ENCODE measurements around the gene HOXD8. TPM values are rescaled to one million over a fixed set of nuclear protein-coding genes. Genes with fewer than 3 reads are reported as not detected.

Gene HOXD8
- total RNA-seq, 1 experiment from 2014 or later = not detected

GRCh38 chr2:176088937-176089842 is 40.3 kb upstream of the HOXD8 start:
- no peak for DNase-seq (ENCODE audit: unreplicated experiment)
- H3K27ac Mint-ChIP-seq (ENCODE audit: low read depth, unreplicated experiment) = no peak overlapping the region
- POLR2A ChIA-PET = interaction anchor here (0.6 to 3.1 kb wide), 3 partner anchors 399 to 756 kb away, joined by 3 to 12 read pairs (median 3); no protein-coding TSS in a partner anchor
- TF ChIP-seq CTCF (IDR thresholded peaks at IDR 0.05; ENCODE audit: unreplicated experiment) = no peak
- intact Hi-C loops (cut with micrococcal nuclease) = loop anchor here (1.0 to 10.0 kb wide), 4 partner anchors 124 to 779 kb away; no protein-coding TSS in a partner anchor
- peaks cover 11% of the 10 kb centered on the region for H3K4me1 Mint-ChIP-seq (ENCODE audit: insufficient read depth, unreplicated experiment)
- peaks cover 6% of the 10 kb centered on the region for H3K36me3 Mint-ChIP-seq (ENCODE audit: insufficient read depth, unreplicated experiment)
- no peaks in the 10 kb centered on the region for H3K9me3 Mint-ChIP-seq (ENCODE audit: unreplicated experiment)
- peaks cover 86% of the 10 kb centered on the region for H3K27me3 Mint-ChIP-seq (ENCODE audit: insufficient read depth, unreplicated experiment)
- H3K4me3 Mint-ChIP-seq (ENCODE audit: unreplicated experiment) = no peak overlapping the region
- CTCF ChIA-PET = interaction anchor here (0.5 to 3.9 kb wide), 34 partner anchors 9 to 1392 kb away, joined by 3 to 65 read pairs (median 4); partner anchors contain the start of gene LNPK
- no TSS peak for BruUV-seq (replicated peaks)

GRCh38 chr2:176089843-176090395 is 39.6 kb upstream of the HOXD8 start:
- Mint-ChIP-seq H3K36me3 (ENCODE audit: insufficient read depth, unreplicated experiment) (peaks cover 6% of the 10 kb centered on the region), H3K9me3 (ENCODE audit: unreplicated experiment) (no peaks in the 10 kb centered on the region), H3K27me3 (ENCODE audit: insufficient read depth, unreplicated experiment) (peaks cover 86% of the 10 kb centered on the region), H3K4me1 (ENCODE audit: insufficient read depth, unreplicated experiment) (peaks cover 11% of the 10 kb centered on the region), H3K4me3 (ENCODE audit: unreplicated experiment) (no peak overlapping the region), H3K27ac (ENCODE audit: low read depth, unreplicated experiment) (no peak overlapping the region)
- no peak for DNase-seq (ENCODE audit: unreplicated experiment)
- CTCF ChIA-PET = interaction anchor here (0.6 to 3.9 kb wide), 9 partner anchors 16 to 1392 kb away, joined by 3 to 65 read pairs (median 5); partner anchors contain the start of gene LNPK
- intact Hi-C loops (cut with micrococcal nuclease) = loop anchor here (10.0 kb wide), 1 partner anchor 125 kb away; no protein-coding TSS in a partner anchor
- no TSS peak for BruUV-seq (replicated peaks)
- POLR2A ChIA-PET = no interaction called here
- no peak for TF ChIP-seq CTCF (IDR thresholded peaks at IDR 0.05; ENCODE audit: unreplicated experiment)

- ChIA-PET CTCF (no interaction called here), POLR2A (no interaction called here)
- Mint-ChIP-seq H3K4me1 (ENCODE audit: insufficient read depth, unreplicated experiment) (peaks cover 11% of the 10 kb centered on the region), H3K9me3 (ENCODE audit: unreplicated experiment) (no peaks in the 10 kb centered on the region), H3K36me3 (ENCODE audit: insufficient read depth, unreplicated experiment) (peaks cover 6% of the 10 kb centered on the region), H3K27ac (ENCODE audit: low read depth, unreplicated experiment) (no peak overlapping the region), H3K27me3 (ENCODE audit: insufficient read depth, unreplicated experiment) (peaks cover 89% of the 10 kb centered on the region), H3K4me3 (ENCODE audit: unreplicated experiment) (no peak overlapping the region)
- BruUV-seq (replicated peaks) = no TSS peak
- no peak for TF ChIP-seq CTCF (IDR thresholded peaks at IDR 0.05; ENCODE audit: unreplicated experiment)
- DNase-seq (ENCODE audit: unreplicated experiment) = no peak
- intact Hi-C loops (cut with micrococcal nuclease) = no loop called here
These were observed 38.6 kb upstream of the HOXD8 start for GRCh38 chr2:176090862-176091261.

All from MCF 10A (cell line).